8988T (cell line): ENCODE results near the gene FNDC3B.

Experiments used
- DNase-seq: peaks from one replicate; pipeline ENCODE4 v3.0.0; 2011

Gene FNDC3B

DNA sequence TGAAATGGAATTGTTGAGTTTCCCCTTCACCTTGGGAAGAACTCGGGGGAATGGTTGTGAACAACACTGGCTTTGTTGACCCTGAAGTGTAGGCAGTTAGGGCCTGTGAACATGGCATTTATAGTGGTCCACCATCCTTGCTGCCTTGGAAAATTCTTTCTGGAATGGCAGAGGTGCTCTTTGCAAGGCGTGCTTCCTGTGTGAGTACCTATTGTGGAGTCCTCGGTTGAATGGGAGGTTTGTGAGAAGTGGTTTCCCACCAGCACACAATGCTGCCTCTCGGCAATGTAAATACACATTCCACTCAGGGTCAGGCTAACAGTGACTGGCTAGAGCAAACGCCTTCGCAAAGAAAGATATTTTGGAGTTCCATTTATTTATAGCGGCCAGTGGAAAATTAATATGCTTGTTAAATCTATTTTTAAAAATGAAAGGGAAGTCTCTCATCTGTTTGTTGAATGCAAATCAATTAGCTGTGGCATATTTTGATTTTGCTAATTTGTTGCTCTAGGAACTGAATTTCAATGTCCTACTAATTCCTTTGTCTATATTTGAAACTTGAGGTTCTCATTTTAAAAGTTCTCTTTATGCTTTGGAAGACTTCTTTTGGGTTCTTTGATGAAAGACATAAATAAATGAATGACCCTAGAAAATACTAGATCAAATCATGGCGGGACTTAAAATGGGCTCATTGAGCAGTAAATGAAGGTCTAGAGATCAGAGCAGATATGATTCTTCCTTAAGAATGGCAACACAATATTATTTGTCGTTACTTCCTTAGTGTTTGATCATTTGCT lies 59.5 kb downstream of the FNDC3B start:
- no peak for DNase-seq

DNA sequence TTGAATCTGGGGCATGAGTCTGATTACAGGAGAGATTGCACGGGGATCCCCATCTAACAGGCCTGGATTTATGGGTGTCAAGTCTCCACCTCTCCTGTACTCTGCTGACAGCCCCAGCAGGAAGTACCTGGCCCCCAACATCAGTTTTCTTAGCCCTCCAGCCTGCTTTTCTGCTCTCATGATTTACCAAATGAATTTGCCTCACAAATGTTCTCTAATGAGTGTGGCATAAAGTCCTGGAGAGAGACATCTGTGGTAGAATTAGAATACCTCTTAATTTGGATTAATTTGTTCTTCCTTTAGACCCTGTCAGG lies 60.1 kb downstream of the FNDC3B start:
- no peak for DNase-seq

DNA sequence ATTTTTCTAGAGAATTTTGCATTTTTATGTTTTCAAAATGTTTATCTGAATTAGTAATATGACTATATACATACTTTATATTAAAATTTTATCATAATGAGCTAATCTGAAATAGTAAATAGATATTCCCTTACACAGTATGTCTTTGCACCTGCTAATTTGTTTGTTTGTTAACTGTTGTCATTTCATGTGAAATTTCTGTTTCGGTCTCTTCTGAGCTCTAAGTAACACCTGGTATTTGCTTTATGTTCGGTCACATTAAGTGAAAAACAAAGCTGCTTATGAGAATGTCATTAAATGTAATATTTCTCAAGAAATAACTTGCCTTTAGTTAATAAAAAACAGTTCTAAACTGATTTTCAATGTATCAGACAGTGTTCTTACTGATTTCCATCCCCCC lies 61.1 kb downstream of the FNDC3B start:
- no peak for DNase-seq

DNA sequence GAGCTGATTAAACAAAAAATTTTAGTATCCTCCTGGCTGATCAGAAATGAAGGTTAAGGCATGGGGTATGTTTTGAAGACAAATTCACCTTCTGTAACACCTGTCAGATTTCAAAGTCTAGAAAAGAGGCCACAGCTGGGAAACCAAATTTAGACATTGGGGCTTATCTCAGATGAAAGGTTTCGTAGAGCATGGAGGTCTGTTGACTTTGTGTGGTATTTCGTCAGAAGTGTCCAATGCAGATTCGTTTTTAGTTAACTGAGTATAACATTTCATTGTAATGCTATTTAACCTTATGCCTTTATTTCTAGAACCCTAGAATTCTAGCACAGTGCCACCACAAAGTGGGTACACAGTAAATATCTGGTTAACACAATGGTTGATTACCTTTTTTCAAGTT lies 61.7 kb downstream of the FNDC3B start:
- DNase-seq, result no peak

DNA sequence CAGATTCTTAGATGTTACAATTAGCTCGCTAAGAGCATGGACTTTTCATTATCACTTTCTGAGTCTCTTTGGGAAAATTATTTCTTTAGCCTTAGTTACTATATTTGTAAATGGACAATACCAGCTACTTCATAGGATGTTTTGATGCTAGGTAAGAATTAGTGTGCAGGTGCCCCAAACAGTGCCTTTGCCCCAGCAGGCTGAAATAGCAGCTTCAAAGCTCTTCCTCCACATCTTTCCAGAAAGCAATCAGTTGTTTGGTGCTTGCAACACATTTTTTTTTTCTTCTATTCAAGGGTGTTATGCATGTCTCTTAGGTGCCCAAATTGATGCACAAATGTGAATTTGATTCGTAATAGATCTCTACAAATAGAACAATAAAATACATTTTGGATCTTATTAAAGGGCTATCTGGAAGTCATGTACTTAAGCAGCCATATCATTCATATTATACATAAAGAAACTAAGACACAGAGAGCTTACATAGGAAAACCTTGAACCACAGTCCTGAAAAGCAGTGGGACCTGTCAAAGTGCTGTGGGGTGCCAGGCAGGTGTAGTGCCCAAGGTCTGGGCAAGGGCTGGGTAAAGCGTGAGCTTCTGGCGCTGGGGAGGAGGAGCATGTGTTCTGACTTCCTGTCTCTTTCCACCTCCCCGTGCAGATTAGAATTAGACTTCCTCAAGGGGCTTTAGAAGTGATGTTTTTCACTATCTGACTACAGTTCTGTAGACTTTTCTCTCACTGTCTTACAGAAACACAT lies 62.9 kb downstream of the FNDC3B start:
- no peak for DNase-seq

DNA sequence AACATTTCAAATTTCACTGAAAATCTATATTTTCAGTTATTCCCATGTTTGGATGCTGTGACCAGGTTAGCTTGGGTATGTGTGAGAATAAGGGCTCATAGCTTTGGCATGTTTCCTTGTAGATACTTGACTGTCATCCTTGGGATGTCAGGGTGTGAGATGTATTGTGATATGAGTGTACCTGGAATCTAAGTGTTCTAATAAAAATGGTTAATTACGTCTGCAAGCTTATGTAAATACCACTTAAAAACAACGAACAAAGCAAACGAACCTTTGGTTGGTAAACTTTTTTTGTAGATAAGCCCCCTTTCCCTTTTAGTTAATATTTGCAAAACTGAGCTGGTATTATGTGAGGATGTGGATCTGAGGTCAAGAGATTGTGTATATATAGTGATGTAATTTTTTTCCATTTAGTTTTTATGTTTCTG lies 63.5 kb downstream of the FNDC3B start:
- no peak for DNase-seq

DNA sequence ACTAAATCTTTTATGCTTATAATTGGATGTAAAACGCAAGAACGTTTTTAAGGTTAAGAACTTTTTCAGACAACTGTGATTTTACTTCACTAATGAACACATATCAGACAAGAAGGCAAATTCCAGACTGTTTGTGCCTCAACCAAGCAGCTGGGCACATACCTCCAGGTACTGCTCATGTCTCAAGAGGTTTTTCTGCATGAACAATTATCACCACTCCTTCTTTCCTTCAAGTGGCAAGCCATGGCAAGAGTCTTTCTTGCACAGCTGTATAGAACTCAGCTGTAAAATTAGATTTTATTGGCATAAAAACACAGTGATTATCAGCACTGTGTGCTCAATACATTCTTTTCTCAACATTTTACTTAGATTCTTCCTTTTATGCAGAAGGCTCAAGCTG lies 64.3 kb downstream of the FNDC3B start:
- no peak for DNase-seq

DNA sequence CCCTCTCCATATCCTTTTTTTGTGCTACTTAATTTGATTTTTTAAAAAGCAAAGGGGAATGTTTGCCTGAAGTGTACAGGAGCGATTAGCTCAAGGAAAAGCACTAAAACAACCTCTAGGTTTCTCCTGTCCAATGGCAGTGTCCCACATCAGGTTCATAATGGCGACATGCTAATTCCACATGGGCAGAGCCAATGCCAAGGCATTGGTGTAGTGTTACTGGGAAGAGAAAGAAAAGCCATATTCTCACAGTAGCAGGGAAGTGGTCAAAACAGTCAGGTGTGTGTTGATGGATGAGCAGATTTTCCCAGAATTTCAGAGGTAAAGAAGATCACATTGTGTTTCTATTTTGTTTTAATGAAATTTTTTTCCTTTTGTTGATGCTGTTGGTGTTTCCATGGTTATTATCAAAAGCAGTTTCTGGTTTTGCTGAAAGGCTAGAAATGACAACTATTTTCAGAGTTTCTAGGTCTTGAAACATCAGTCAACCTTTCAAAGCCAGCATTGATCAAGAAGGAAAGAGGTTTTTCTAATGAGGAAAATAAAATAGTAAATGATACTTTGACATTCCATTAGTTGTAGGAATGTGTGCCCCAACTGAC lies 65.2 kb downstream of the FNDC3B start:
- DNase-seq, result no peak

DNA sequence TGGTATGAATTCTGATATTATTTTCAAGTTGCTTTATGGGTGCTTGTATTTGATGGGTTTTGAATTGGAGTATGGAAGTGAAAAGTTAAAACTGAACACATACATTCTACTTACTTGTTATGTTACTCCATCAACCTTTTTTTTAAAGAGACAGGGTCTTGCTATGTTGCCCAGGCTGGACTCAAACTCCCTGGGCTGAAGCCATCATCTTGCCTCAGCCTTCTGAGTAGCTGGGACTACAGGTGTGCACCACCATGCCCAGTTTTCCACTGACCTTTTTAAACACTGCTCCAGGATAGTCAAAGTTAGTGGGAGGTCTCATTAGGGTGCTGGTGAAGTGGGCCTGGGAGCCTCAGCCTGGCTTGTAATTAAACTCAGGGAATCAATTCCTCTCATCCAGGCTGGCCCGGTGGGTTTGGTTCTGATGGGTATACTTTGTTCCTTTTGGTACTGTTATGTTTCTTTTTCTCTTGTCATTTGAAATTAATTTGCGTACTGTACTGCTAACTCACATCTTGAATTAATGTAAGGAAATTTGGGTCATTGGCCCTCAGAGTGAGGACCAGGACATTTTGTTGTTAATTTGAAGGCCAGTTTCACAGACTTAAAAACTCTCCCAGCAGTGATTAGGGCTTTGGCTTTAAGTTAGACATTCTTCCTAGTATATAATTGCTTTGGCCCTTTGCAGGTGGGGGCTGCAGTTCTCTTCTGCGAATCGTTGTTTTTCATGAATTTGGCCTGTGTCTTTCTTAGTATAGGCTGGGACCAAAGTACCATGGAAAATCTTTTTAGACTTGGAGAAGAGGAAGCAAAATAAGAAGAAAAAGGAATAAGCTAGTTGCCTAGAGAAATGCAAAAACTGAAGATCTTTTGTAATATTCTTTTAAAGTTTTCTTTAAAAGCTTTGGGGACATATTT lies 66.9 kb downstream of the FNDC3B start:
- DNase-seq, result no peak

DNA sequence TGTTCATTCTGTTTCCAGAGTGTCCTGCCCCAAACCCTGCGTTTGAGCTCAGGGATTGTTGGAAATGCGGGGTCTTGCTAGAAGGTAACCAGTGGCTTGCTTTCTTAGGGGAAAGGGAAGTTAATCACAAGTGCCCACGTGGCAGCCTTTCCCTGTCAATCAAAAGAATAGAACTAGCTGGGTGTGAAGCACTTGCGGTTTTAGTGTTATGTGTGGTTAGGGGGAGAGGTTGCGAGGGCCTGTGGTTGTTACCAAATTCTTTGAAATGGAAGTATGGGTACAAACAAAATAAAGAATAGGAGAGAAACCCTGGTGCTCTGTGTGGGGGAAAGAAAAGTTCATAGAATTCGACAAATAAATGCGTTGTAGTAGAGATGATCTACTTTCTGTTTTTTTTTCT lies 67.6 kb downstream of the FNDC3B start:
- DNase-seq, result no peak

DNA sequence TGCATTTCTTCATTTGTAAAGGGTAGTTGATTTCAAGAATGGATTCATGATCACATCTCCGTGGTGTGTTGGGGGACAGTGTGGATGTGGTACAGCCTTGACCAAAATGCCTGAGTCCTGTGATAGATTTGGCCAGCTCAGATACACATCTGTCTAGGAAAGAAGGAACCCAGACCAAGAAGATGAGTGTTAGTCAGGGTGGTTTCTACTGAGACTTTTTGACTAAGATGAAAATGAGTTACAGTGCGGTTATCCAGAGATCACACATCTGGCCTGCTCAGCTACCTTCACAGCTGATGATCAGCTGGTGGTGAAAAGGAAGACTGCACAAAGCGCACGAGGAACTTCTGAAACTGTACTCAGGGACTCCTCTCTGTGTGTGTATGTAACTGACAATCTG lies 68.0 kb downstream of the FNDC3B start:
- DNase-seq, result no peak

DNA sequence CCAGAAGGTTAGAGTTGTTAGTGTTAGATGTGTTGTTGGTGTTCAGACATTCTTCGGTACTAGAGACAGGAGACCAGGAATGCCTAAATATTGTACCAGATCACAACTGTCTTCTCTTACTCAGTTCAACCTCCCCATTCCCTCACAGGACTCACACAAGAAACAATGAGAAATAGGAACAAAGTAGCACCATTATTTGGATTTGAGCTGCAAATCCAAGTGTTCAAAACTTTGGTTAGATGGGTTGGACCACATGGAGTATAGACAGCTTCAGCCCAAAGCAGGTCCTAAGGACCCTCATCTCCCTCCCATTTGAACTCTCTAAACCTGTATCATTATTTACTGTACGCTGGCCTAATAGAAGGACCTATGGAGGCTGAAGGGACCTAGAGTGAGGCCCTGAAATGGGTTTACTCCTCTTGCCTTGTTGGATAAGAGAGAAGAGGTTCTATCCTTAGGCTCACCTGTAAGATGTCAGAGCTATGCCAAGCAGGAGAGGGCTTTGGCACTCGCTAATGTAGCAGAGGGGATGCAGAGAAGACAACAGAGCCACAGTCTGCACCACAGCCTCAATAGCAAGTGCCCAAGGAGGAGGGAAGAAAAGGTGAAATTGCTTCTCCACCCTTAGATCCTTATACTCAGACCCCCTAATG lies 70.9 kb downstream of the FNDC3B start:
- DNase-seq, result no peak

DNA sequence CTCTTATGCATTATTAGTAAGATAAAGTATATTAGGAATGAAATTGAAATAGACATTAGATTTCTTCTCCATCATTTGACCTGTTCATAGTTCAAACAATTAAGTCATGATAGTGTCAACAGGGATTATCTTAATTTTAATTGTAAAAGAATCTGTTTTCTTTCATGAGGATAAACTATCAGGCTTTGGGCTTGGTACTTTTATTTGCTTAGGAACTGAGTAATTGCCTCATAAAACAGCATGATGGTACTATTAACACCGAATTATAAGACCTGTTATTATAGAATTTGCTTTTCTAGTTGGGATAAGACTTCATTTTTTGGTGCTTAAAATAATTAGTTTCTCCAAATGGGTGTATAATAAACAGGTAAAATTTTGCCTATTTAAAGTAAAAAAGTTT lies 71.8 kb downstream of the FNDC3B start:
- no peak for DNase-seq

DNA sequence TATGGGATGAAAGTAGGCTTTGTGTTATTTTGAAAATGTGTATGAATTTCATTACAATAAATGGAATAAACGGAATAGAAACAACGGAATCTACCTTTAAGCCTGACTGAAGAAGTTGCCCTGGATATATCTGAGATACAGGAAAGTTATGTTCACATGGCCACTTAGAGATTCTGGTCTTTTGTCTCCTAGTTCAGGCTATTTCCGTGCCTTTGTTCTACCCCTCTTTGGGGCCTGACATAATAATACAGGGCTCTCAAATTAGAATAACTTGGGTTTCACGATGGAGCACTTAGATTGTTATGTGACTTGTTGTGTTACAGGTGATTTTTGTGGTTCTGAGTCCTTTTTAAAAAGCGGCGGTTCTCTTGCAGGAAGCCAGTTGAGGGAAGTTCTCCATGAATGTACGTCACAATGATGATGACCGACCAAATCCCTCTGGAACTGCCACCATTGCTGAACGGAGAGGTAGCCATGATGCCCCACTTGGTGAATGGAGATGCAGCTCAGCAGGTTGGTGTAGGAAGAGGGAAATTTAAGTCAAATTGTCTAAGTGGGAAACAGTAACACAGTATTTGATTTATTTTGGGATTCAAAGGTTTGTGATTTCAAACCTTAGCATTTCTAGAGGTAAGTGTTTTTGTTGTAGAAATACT lies 72.8 kb downstream of the FNDC3B start:
- DNase-seq, result no peak

DNA sequence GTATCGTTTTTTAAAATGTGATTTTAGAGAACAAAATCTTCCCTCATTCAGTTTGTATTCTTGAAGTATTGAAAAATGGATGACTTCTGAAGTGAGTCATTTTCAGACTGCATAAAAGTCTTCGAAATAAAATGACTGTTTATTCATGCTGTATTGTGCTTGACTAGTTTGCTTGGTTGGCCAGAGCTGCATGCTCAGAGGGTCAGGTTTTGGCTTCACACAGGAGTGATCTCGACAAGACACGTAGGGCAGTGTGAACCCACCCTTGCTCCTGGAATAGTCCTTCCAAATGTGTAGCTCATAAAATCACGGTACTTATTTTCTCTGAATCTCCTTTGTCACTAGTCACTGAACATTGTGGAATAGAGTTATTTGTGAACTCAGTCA lies 73.3 kb downstream of the FNDC3B start:
- DNase-seq, result no peak

DNA sequence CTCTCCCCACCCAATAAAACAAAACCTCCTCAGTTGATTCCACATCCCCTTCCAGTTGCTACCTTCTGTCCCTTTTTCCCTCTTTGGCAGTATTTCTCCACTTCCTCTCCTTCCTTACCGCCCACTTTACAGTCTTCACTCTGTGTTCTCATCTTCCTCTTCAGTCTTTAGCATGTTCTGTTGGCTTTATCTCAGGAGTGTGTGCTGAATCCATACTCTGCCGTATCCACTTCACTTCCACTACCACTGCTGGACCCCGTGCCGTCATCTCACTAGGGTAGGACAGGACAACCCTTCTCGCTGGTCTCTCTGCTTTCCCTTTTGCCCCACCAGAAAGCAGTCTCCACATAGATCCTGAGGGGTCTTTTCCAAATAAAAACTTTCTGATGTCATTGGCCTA lies 74.3 kb downstream of the FNDC3B start:
- no peak for DNase-seq

DNA sequence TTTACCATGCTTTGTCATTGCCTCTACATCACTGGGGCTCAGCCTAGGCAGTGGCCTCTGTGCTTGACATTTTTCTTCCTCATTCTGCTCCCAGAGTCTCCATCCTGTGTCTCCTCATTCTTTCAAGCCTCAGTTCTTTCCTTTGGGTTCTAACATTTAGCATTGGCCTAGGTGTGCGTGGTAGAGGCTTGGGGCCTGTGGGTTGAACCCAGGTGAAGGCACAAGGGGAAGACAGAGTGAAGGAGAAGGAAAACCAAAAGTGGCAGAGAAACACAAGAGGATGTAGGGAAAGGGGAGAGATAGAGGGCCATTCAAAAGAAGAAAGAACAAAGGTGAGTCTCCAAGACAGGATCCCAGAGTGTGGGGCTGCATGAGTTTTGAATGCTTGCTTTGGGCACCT lies 75.7 kb downstream of the FNDC3B start:
- no peak for DNase-seq

DNA sequence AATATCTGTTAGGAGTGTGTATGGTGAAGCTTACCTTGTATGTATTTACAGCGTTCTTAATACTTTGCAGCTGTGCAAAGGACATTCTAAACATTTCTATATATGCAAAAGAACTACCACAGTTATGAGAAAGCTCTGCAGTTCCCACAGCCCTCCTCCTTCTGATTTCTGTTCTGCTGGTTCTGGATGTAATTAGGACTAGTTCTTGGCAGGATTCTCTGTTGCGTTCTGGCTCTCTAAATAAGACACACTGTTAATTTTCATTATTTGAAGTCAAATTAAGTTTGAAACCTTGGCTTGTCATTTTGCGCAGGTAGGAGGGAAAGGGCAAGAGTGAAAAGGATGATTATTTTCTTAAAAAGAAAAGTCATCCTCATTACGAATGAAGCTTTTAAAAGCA lies 76.4 kb downstream of the FNDC3B start:
- no peak for DNase-seq

DNA sequence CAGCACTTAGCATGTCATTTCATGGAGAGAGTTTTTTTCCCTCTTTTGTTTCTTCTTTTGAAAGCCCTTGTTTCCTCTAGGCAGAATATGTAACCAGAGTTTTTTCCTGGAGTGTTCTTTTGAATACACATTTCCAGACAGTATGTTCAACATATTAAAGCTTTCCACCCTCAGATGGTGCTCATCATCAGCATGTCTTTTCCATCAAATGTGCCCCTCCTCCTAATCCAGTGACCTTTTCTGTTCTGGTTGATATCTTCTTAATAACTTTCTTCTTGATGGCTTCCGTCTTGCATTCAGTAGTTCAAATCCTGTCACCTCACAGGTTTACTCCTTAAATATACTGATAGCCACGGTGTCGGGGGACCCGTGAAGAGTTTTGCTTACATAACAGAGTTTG lies 78.6 kb downstream of the FNDC3B start:
- no peak for DNase-seq

DNA sequence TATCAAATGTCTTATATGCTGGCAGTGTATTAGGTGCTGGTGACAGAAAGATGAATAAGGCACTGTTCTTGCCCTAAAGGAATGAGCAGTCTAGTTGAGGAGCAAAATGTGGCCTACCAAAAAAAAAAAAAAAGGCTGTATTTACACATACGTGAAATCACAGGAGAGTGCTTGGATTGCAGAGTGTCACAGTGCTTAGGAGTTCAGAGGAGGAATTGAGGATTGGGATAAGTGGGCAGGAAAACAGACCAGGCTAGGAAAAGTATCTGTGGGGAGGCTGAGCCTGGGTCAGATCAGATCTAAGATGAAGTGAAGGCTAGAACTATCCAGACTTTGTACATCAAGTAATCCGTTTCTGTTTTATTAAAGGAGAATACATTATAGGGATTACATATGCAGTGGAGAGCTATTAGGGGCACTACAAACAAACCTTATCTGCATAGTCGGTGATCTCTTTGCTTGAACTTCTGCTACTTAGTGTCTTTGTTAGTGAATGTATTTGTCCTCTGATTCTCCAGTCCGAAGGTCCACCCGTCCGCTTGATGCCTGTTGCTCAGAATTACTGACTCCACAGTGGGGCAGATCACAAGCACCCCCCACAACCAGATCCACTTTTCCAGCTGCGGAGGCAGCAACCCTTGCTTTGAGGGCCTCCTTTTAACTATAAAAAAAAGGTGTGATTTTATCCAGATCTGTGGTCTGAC lies 80.0 kb downstream of the FNDC3B start:
- no peak for DNase-seq

DNA sequence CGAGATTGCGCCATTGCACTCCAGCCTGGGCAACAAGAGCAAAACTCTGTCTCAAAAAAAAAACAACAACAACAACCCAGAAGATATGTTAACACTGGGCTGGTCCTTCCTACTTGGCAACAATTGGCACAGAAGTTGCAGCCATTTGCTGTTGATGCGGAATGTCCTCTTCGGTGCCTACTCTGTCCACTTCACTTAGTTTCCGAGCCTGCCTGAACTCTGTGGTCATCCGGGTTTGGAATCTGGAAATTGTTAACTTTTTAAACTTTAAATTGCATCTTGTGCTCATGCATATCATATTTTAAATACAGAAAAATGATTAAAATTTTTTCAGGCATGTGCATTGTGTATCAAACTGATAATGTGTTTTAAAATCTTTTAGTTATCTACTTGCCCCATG lies 81.5 kb downstream of the FNDC3B start:
- DNase-seq, result no peak

DNA sequence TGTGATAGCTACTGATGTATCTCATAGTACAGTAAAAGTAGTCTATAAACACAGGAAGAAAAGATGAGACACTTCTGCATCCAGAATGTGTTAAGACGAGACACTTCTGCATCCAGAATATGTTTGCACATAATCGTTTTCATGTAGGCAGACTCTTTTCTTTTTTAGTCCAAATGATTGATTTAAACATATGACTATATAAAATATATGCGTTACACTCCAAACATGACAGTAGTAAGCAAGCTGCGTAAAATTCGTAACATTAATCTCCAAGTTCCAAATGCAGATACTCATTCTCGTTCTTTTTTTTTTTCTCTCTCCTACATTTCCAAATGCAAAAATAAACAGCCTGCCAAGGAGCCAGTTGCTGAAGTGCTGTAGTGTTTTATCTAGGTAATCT lies 82.6 kb downstream of the FNDC3B start:
- DNase-seq, result no peak
